ENCODE data around the gene DLG4. TPM values are rescaled to one million over a fixed set of nuclear protein-coding genes. Genes with fewer than 3 reads are reported as not detected.
"Not testable (repeated sequence)": the region's sequence is repeated elsewhere in the genome, so short reads cannot be mapped to it uniquely, and the experiment has no call there.

The DLG4 gene
- total and polyA plus RNA-seq, 9 donors = 11.0 to 67.7 (median 28.3) TPM

- intact Hi-C loops (cut with DNase I) = no loop called here
- Histone ChIP-seq H3K9me3 (no peaks in the 10 kb centered on the region), H3K4me3 (no peak overlapping the region), H3K4me1 (ENCODE audit: insufficient read depth) (no peaks in the 10 kb centered on the region), H3K27ac (no peak overlapping the region), H3K36me3 (no peaks in the 10 kb centered on the region), H3K27me3 (no peaks in the 10 kb centered on the region)
- WGBS, 3 donors = 70 to 77% (median 73%) methylated on average over 14 of the region's 14 CpGs
- DNase-seq = peak in 1 of 5 donors; percentile 42
- TF ChIP-seq POLR2A (IDR thresholded peaks at IDR 0.05) (no peak), CTCF (IDR thresholded peaks at IDR 0.05) (no peak), EP300 (IDR thresholded peaks at IDR 0.05) (no peak)
These were observed 35.5 kb downstream of the DLG4 start for GRCh38 chr17:7184091-7184488.

- intact Hi-C loops (cut with DNase I) = no loop called here
- no peak for DNase-seq
- Histone ChIP-seq H3K27me3 (no peaks in the 10 kb centered on the region), H3K9me3 (no peaks in the 10 kb centered on the region), H3K4me1 (ENCODE audit: insufficient read depth) (no peaks in the 10 kb centered on the region), H3K27ac (no peak overlapping the region), H3K4me3 (no peak overlapping the region), H3K36me3 (no peaks in the 10 kb centered on the region)
- 79 to 83% (median 82%) methylated on average over 7 of the region's 7 CpGs for WGBS, 3 donors
- no peak for TF ChIP-seq POLR2A (IDR thresholded peaks at IDR 0.05)
- no peak for TF ChIP-seq CTCF (IDR thresholded peaks at IDR 0.05)
- TF ChIP-seq EP300 (IDR thresholded peaks at IDR 0.05) = no peak
These were observed 36.1 kb downstream of the DLG4 start for GRCh38 chr17:7183433-7184090.

DNA sequence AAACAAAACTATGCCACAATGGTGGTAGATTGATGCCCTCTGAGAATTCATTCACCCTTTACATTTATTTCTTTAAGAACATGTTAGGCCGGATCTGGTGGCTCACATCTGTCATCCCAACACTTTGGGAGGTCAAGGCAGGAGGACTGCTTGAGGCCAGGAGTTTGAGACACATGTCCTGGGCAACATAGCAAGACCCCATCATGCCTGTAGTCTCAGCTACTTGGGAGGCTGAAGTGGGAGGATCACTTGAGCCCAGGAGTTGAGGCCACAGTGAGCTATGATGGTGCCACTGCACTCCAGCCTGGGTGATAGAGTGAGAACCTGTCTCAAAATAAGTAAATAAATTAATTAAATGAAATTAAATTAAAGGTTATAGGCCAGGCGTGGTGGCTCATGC is 37.5 kb downstream of the DLG4 start:
- H3K4me3 ChIP-seq; DNase-seq; H3K27me3 ChIP-seq; intact Hi-C loops (cut with DNase I); H3K36me3 ChIP-seq; H3K27ac ChIP-seq; H3K9me3 ChIP-seq; H3K4me1 ChIP-seq (ENCODE audit: insufficient read depth): not testable (repeated sequence)
- 96 to 98% (median 97%) methylated on average over 2 of the region's 2 CpGs for WGBS, 3 donors

DNA sequence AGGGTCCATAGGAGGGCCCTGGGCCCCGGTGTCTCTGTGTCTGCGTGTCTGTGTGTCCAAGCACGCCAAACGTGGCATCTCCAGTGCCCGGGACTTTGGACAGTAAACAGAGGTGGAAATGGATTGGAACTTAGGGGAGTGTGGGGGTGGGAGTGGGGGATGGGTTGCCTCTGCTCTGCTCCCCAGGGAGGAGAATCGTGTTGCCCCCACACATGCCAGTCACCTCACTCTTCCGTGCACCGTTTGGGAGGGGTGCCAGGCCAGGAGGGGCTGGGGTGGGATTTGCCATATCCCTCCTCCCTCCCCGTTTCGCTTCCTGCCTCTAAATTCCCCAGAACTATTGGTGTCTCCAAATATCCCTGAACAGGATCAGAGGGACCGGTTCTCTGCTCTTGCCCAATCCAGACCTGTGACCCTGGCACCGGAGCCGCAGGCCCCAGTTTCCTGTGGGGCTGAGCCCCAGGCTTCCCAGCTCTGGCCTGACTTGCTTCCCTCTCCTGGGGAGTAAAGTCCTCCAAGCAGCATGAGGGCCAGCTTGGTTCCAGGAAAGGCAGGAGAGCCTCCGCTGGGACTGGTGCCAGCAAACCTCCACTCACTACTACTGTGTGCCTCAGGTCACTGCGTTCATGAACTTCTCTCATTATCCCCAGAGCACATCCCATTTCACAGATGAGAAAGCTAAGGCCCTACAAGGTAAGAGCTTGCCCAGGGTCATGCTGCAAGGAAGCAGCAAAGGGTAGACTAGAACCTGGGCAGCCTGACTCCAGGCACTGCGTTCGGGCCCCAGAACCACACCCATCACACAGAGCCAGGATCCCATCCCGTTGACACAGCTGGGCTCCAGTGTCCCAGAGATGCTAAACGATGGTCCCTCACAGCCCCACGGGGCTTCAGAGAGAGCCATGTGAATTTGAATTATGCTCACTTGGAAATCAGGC is 40.0 kb downstream of the DLG4 start, which contains the start of gene ASGR1:
TSS of gene ASGR1 (minus strand) at position 54 of the 938 bp plus-strand sequence. CDS start 807 bp downstream, outside the sequence.
- Histone ChIP-seq H3K4me3 (no peak within 1 kb of the TSS), H3K9me3 (no peaks in the 10 kb centered on the region), H3K27ac (no peak within 1 kb of the TSS), H3K27me3 (no peaks in the 10 kb centered on the region), H3K36me3 (no peaks in the 10 kb centered on the region), H3K4me1 (ENCODE audit: insufficient read depth) (no peaks in the 10 kb centered on the region)
- DNase-seq = no peak
- intact Hi-C loops (cut with DNase I) = loop anchor here in 1 of 4 donors (10.0 kb wide), 1 partner anchor 135 kb away; the partner anchor contains the start of gene SLC16A11
- 50 to 55% (median 51%) methylated on average over 20 of the region's 20 CpGs for WGBS, 3 donors
- no peak for TF ChIP-seq POLR2A (IDR thresholded peaks at IDR 0.05)
- TF ChIP-seq EP300 (IDR thresholded peaks at IDR 0.05) = no peak
- no peak for TF ChIP-seq CTCF (IDR thresholded peaks at IDR 0.05)

All from ovary (tissue), 9 donors.